ENCODE data around the gene STPG2.

STPG2 gene

GRCh38 chr4:98143001-98143899, at the start of gene STPG2:
Gene STPG2 (minus strand): TSS chr4:98143476.
- peak; percentile 5 to 95 (median 87) for DNase-seq

- DNase-seq: no peak
These were observed 42.0 kb upstream of the STPG2 start for GRCh38 chr4:98185279-98185678.

- no peak for DNase-seq
These were observed 38.5 kb upstream of the STPG2 start for GRCh38 chr4:98181809-98182208.

- no peak for DNase-seq
These were observed 36.7 kb upstream of the STPG2 start for GRCh38 chr4:98179951-98180350.

- DNase-seq: no peak
These were observed 33.3 kb upstream of the STPG2 start for GRCh38 chr4:98176531-98176930.

GRCh38 chr4:98170035-98170434, 26.8 kb upstream of the STPG2 start:
- DNase-seq: no peak

GRCh38 chr4:98166731-98167041, 23.4 kb upstream of the STPG2 start:
- no peak for DNase-seq

GRCh38 chr4:98166025-98166730, 22.9 kb upstream of the STPG2 start:
- peak in 4 of 56 donors; percentile 0 to 12 (median 2) for DNase-seq

GRCh38 chr4:98162696-98163095, 19.4 kb upstream of the STPG2 start:
- no peak for DNase-seq

GRCh38 chr4:98151145-98151924, 8.1 kb upstream of the STPG2 start:
- no peak for DNase-seq

GRCh38 chr4:98150092-98150761, 7.0 kb upstream of the STPG2 start:
- no peak for DNase-seq

GRCh38 chr4:98148856-98149255, 5.6 kb upstream of the STPG2 start:
- DNase-seq: no peak

- DNase-seq: no peak
These were observed 17.1 kb downstream of the STPG2 start for GRCh38 chr4:98126141-98126540.

GRCh38 chr4:98125585-98125984, 17.7 kb downstream of the STPG2 start:
- no peak for DNase-seq

- DNase-seq: no peak
These were observed 25.9 kb downstream of the STPG2 start for GRCh38 chr4:98117363-98117762.

GRCh38 chr4:98113012-98113411, 30.3 kb downstream of the STPG2 start:
- peak in 27 of 56 donors; percentile 0 to 54 (median 6) for DNase-seq

- no peak for DNase-seq
These were observed 32.3 kb downstream of the STPG2 start for GRCh38 chr4:98110929-98111328.

GRCh38 chr4:98110214-98110613, 33.1 kb downstream of the STPG2 start:
- no peak for DNase-seq

- DNase-seq: no peak
These were observed 40.6 kb downstream of the STPG2 start for GRCh38 chr4:98102660-98103059.

GRCh38 chr4:98101988-98102387, 41.3 kb downstream of the STPG2 start:
- DNase-seq: no peak

- no peak for DNase-seq
These were observed 44.5 kb downstream of the STPG2 start for GRCh38 chr4:98098764-98099163.

Data from amygdala (tissue), 56 donors.